ENCODE results near the gene DNER.

Gene DNER

GRCh38 chr2:229485857-229486256 lies 228.5 kb downstream of the DNER start:
- no peak for DNase-seq

- no peak for DNase-seq
These were observed 237.0 kb downstream of the DNER start for GRCh38 chr2:229477269-229477755.

- DNase-seq, result no peak
These were observed 238.6 kb downstream of the DNER start for GRCh38 chr2:229475778-229476177.

- no peak for DNase-seq
These were observed 240.2 kb downstream of the DNER start for GRCh38 chr2:229474125-229474524.

- no peak for DNase-seq
These were observed 243.6 kb downstream of the DNER start for GRCh38 chr2:229470781-229471180.

GRCh38 chr2:229467783-229468182 lies 246.6 kb downstream of the DNER start:
- no peak for DNase-seq

GRCh38 chr2:229463841-229464346 lies 250.5 kb downstream of the DNER start:
- no peak for DNase-seq

GRCh38 chr2:229462112-229462511 lies 252.2 kb downstream of the DNER start:
- no peak for DNase-seq

- DNase-seq, result no peak
These were observed 258.3 kb downstream of the DNER start for GRCh38 chr2:229456091-229456490.

- no peak for DNase-seq
These were observed 259.3 kb downstream of the DNER start for GRCh38 chr2:229454934-229455631.

GRCh38 chr2:229453230-229453629 lies 261.1 kb downstream of the DNER start:
- no peak for DNase-seq

- DNase-seq, result no peak
These were observed 262.5 kb downstream of the DNER start for GRCh38 chr2:229451852-229452251.

GRCh38 chr2:229447227-229447626 lies 267.1 kb downstream of the DNER start:
- DNase-seq, result no peak

- DNase-seq, result no peak
These were observed 268.0 kb downstream of the DNER start for GRCh38 chr2:229446350-229446749.

GRCh38 chr2:229445501-229446211 lies 268.7 kb downstream of the DNER start:
- no peak for DNase-seq

- no peak for DNase-seq
These were observed 269.3 kb downstream of the DNER start for GRCh38 chr2:229445019-229445418.

- DNase-seq, result no peak
These were observed 270.6 kb downstream of the DNER start for GRCh38 chr2:229443546-229444268.

- no peak for DNase-seq
These were observed 271.2 kb downstream of the DNER start for GRCh38 chr2:229443141-229443540.

- DNase-seq, result no peak
These were observed 275.8 kb downstream of the DNER start for GRCh38 chr2:229438430-229439159.

GRCh38 chr2:229437467-229437866 lies 276.9 kb downstream of the DNER start:
- no peak for DNase-seq

- no peak for DNase-seq
These were observed 280.2 kb downstream of the DNER start for GRCh38 chr2:229434187-229434586.

- no peak for DNase-seq
These were observed 281.0 kb downstream of the DNER start for GRCh38 chr2:229433351-229433750.

Data from stimulated activated CD4-positive, alpha-beta T cell treated with anti-CD3 and anti-CD28 coated beads, Interleukin-4, amount 100 ng/mL, for 24 hours (primary cell).